ENCODE results near the gene NDUFS6.
"Not testable (repeated sequence)": the region's sequence is repeated elsewhere in the genome, so short reads cannot be mapped to it uniquely, and the experiment has no call there.

The NDUFS6 gene

DNA sequence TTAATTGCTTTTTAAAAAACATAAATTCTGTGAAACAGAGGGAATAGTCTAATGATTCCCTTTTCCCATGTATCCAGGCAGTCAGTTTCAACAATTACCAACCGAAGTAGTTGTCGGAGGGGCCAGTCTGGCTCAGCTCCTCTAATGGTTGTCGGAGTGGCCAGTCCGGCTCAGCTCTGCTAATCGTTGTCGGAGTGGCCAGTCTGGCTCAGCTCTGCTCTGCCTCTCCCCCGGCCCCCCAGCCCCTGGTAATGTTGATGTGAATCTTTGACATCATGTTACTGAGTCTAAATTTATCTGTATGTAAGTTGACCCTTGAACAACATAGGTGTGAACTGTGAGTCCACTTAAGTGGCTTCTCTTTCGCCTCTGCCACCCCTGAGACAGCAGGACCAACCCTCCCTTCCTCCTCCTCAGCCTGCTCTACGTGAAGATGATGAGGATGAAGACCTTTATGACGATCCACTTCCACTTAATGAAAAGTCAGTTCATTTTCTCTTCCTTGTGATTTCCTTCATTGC lies 9.4 kb downstream of the NDUFS6 start:
- no peak for DNase-seq (ENCODE audit: extremely low read depth, low read depth)
- TF ChIP-seq, protein P1, sequence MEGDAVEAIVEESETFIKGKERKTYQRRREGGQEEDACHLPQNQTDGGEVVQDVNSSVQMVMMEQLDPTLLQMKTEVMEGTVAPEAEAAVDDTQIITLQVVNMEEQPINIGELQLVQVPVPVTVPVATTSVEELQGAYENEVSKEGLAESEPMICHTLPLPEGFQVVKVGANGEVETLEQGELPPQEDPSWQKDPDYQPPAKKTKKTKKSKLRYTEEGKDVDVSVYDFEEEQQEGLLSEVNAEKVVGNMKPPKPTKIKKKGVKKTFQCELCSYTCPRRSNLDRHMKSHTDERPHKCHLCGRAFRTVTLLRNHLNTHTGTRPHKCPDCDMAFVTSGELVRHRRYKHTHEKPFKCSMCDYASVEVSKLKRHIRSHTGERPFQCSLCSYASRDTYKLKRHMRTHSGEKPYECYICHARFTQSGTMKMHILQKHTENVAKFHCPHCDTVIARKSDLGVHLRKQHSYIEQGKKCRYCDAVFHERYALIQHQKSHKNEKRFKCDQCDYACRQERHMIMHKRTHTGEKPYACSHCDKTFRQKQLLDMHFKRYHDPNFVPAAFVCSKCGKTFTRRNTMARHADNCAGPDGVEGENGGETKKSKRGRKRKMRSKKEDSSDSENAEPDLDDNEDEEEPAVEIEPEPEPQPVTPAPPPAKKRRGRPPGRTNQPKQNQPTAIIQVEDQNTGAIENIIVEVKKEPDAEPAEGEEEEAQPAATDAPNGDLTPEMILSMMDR (IDR thresholded peaks at IDR 0.05; ENCODE audit: low read depth, low read length) = no peak

DNA sequence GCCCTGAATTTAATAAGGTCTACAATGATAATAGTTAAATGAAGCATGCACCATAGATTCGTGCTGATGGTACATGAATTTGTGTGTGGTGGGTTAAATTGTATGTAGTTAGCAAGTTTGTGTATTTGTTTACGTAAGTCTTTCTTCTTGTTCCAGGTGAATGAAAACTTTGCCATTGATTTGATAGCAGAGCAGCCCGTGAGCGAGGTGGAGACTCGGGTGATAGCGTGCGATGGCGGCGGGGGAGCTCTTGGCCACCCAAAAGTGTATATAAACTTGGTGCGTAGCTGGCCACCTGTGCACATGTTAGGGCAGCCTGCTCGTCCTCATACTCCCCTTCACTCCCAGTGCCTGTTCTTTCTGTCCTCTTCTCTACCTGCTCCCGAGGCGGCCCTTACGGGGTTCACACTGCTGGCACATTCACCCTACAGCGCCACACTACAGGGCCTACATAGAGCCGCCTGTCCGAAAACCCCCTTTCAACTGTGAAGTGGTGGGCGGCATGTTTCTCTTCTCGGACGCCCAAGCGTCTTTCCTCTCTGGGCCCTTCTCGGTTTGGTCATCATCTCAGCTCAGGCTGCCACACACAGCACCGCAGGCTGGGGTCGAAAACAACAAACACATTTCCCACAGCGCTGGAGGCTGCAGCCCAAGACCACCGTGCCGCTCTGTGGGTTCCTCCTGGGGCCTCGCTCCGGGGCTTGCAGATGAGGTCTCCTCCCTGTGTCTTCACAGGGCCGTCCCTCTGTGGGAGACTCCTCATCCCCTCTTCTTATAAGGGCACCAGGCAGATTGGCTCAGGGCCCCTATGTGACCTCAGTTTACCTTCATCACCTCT lies 13.2 kb downstream of the NDUFS6 start:
- TF ChIP-seq, protein P1 (IDR thresholded peaks at IDR 0.05; ENCODE audit: low read depth, low read length) = no peak
- no peak for DNase-seq (ENCODE audit: extremely low read depth, low read depth)

DNA sequence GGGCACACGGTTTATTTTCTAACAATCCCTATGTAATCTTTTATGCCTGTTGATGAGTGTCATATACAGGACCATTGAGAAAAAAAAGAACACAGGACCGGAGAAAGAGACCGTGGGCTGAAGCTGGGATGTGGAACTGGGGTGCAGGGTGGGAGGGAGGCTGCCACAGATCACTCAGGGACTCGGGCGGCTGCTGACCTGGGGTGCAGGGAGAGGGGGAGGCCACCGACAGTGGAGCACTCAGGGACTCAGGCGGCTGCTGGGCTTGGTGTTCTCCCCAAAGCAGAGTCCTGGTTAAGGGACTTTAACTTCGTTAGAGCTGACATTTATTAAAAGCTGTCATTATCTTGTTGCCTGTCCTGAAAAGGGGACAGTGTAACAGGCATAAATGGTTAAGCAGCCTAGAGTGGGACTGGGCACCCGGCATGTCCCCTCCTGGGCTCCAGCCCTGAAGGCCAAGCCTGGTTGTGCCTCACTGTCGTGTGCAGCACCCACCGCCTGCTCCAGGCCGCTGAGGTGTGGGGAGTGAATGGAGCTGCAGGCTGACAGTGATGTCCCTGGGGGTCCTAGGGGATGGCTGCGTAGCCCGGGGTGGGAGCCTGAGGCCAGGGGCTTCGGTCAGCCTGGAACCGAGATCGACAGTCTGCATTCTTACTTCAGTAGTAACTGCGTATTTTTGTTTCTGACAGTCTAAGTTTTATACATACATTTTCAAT lies 14.0 kb downstream of the NDUFS6 start:
- no peak for DNase-seq (ENCODE audit: extremely low read depth, low read depth)
- TF ChIP-seq, protein P1 (IDR thresholded peaks at IDR 0.05; ENCODE audit: low read depth, low read length) = no peak

DNA sequence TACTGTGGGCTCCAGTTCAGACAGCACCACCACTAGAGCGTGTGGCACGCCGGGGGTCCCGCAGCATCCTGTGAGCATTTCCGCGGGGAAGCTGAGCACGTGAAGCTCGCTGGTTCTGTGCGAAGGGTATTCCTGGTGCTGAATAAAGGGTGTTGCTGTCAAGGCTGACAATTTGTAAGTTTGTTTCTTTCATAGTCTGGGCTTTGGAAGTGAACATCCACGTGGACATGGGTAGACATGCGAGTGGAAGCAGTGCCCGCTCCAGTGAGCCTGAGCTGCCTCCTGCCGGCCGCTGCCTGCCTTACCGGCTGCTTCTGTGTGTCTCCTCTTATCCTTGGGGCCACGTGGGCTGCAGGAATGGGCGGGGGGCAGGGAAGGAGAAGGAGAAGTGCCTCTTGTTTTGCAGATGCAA lies 14.7 kb downstream of the NDUFS6 start:
- TF ChIP-seq, protein P1 (IDR thresholded peaks at IDR 0.05; ENCODE audit: low read depth, low read length) = no peak
- DNase-seq (ENCODE audit: extremely low read depth, low read depth) = no peak

DNA sequence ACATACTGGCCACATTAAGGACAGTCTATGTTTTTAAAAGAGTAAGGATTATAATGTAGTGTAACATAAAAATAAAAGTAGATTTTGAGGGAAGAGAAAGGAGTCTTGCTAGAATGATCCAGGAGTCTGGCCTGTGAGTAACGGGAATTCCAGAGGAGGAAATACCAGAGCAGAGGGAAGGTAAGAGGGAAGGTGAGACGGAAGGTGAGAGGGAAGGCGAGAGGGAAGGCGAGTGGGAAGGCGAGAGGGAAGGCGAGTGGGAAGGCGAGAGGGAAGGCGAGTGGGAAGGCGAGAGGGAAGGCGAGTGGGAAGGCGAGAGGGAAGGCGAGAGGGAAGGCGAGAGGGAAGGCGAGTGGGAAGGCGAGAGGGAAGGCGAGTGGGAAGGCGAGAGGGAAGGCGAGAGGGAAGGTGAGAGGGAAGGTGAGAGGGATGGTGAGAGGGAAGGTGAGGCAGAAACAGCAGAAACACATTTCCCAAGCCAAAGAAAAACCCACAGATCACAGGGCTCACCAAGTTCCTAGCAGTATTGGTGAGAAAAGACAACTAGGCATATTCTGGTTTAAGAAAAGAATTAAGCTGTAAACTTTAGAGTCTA lies 15.4 kb downstream of the NDUFS6 start:
- not testable (repeated sequence) for DNase-seq (ENCODE audit: extremely low read depth, low read depth)

DNA sequence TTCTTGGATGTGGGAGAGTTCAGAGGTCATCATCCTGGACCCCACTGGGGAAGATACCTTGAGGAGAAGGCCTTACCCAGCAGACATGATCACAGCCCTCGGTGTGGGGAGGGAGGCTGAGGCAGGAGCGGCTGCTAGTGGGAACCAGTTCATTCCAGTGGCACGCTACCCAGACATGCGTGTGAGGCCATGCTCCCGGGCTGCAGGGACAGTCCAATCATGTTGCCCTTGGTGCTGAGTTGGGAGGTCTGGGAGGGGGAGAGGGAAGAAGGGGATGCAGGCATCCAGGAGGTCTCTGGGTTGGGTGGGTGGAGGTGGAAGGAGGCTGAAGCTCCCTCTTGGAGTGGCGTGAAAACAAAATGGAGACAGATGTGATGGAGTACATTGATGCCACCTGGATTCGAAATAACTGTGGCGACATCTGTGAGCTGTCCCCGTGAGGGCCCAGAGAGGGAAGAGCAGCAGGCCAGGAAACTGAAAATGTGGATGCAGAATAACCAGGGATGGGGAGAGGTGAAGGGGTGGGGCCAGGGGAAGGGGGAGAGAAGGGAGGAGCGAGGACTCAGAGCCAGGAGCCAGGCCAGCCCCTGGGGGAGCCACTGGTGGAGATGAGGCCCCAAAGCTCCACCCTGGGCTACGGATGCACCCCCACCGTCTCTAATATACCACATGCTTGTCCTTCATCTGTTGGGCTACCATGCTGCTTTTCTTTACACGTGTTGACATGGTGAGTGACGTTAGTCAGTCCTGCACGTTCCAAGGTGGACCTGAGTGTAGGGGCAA lies 16.2 kb downstream of the NDUFS6 start:
- DNase-seq (ENCODE audit: extremely low read depth, low read depth) = no peak
- TF ChIP-seq, protein P1 (IDR thresholded peaks at IDR 0.05; ENCODE audit: low read depth, low read length) = no peak

DNA sequence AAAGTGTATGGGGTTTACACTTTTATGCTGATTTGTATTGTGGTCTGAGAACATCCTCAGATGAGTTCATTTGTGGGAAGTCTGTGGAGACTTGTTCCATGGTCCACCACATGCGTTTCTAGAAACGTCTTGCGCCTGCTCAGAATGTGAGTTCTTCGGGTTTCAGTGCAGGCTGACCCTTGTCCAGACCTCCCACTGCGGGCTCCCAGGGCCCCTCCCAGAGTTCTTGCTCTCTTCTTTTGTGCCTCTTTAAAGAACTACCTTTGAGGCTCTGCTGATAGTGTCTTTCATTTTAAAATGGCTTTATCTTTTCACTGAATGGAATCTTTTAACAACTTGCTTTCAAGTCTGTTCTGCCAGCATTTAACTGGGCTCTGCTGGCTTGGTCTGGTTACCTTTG lies 17.6 kb downstream of the NDUFS6 start:
- TF ChIP-seq, protein P1 (IDR thresholded peaks at IDR 0.05; ENCODE audit: low read depth, low read length) = no peak
- DNase-seq (ENCODE audit: extremely low read depth, low read depth) = no peak
